Thyroid gland (tissue), 4 donors: ENCODE data around the gene C19orf12.

ENCODE experiments used
- CTCF ChIP-seq, 6 experiments: fragments of 200-600 bp in 3 of 6; fragments of 450-650 bp in 3 of 6; sonication (generic) in 3 of 6; IDR thresholded peaks; one replicate each; pipeline ENCODE4 v1.5.1; 2016 to 2019; ENCODE audit warnings: antibody characterized with exemption in 6 of 6, mild to moderate bottlenecking in 2 of 6, inconsistent platforms in 1 of 6, moderate library complexity in 1 of 6
- POLR2A ChIP-seq, 2 donors: fragments of 450-650 bp; IDR thresholded peaks; one replicate each; pipeline ENCODE4 v1.6.1; 2017; ENCODE audit warnings: antibody characterized with exemption in 2 of 2, mild to moderate bottlenecking in 2 of 2, moderate library complexity in 1 of 2

- TF ChIP-seq CTCF (IDR thresholded peaks at IDR 0.05) (no peak), POLR2A (IDR thresholded peaks at IDR 0.05) (no peak)
Measured at GRCh38 chr19:29706635-29707034, 8.4 kb downstream of the C19orf12 start.
